K562 treated with DMSO at 1 percent for 24 hours (cell line): ENCODE measurements around the gene JAK1. TPM values are rescaled to one million over a fixed set of nuclear protein-coding genes. Genes with fewer than 3 reads are reported as not detected.

Experiments used
- total RNA-seq: library from RNA; unstranded; fragments of 300-600 nt; gene quantifications from 2 replicates; pipeline ENCODE4 v1.2.3, GENCODE V29; 2022; ENCODE audit warnings: low read depth; ENCODE audit not compliant: insufficient read depth

Gene JAK1
- total RNA-seq, result 53.7 and 59.6 TPM in 2 replicates

DNA sequence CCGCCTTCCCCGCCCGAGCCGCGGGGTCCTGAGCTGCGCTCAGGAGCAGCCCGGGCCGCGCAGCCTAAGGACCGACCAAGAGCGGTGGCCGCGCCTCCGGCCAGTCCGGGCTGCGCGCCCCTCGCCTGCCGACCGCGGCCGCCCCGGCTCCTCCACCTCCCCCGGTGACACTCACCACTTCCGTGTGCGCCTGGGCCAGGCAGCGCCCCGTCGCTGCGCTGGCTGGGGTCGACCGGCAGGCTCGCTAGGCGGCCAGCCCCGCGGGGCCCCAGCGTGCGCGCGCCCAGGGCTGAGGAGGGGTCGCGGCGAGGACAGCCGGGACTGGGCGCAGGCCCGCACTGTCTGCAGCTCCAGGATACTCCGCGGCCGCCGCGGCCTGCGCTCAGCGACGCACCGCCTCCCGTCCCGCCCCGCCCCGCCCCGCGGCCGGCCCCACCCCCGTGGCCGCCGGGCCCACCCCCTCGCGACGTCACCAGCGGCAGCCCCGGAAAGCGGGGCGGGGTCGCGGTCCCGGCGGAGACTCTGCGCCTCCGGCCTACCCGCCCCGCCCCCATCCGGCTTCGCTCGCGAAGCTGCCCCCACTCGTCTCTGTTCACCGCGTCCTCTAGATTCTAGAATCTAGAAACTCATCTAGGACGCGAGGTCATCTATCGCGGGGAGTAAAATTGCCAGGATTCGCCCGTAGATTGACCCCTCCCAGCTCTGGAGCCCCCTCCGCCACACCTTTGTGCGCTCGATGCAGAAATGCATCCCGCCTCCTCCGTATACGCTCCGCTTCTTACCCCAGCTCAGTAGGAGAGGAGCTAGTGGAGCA, at the start of gene JAK1:
TSS of gene JAK1 (minus strand) at position 392 of the 814 bp plus-strand sequence. CDS start 80,285 bp downstream, outside the sequence.

Other genes starting within 250 kb of the JAK1 start
- 4.8 and 6.1 TPM in 2 replicates for gene RAVER2, start 221.5 kb downstream of the JAK1 start, total RNA-seq
- 18.8 and 19.3 TPM in 2 replicates for gene AK4, start 181.7 kb upstream of the JAK1 start, total RNA-seq